Measurements from ENCODE around the gene RBMS2. TPM values are rescaled to one million over a fixed set of nuclear protein-coding genes. Genes with fewer than 3 reads are reported as not detected.

Gene RBMS2
- polyA plus RNA-seq, 1 of the 3 experiments (the other 2 are of a cell fraction): 8.9 TPM

DNA sequence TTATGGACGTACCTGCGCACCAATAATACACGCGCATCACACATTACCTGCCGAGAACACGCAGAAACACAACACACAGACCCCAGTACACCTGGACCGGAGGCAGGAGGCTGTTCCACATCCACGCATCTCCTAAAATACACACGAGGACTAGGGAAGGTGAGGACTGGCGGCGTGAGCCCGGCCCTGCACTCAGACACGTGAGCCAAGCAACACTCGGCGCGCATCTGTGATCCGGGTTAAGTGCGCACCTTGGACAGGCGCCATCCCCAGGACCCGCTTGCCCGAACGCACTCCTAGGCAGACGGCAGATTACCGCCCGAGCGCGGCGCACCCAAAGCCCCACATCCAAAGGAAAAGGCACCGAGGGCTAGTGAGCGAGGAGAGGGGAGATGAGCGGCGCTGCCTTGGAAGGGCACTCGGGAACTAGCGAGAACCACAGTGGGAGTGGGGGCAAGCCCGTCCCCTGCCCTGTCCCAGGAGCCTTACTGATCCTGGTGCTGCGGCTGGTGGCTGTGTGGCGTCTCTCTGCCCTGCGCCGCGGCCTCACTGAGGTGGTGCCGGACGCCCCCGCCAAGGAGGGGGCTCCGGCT, 34.1 kb upstream of the RBMS2 start:
- H3K4me3 ChIP-seq (ENCODE audit: low read depth in 2 of 2, low read length in 1 of 2): peak overlapping the region; percentile 52 to 64
- H2AFZ ChIP-seq (ENCODE audit: low read depth): peak overlapping the region; percentile 88
- H4K20me1 ChIP-seq (ENCODE audit: insufficient read depth): no peaks in the 10 kb centered on the region
- no peaks in the 10 kb centered on the region for H3K9me3 ChIP-seq
- H3K79me2 ChIP-seq (ENCODE audit: insufficient read depth): no peaks in the 10 kb centered on the region
- DNase-seq: no peak
- WGBS (ENCODE audit: low lambda C conversion rate): 35% methylated on average over 37 of the region's 44 CpGs
- H3K9ac ChIP-seq: no peak overlapping the region
- H3K4me2 ChIP-seq: peak overlapping the region; percentile 92
- H3F3A ChIP-seq (replicated peaks; ENCODE audit: insufficient read depth): peaks cover 7% of the 10 kb centered on the region
- CTCF ChIA-PET: interaction anchor here (0.7 to 1.0 kb wide), 3 partner anchors 9 to 171 kb away, joined by 3 to 4 read pairs (median 3); no protein-coding TSS in a partner anchor
- POLR2A ChIA-PET: interaction anchor here (0.5 kb wide), 1 partner anchor 155 kb away, joined by 5 read pairs; no protein-coding TSS in a partner anchor
- no peak overlapping the region; a peak in 1 of 4 replicates for H3K27ac ChIP-seq (ENCODE audit: low read depth in 2 of 2, low read length in 1 of 2)
- H3K27me3 ChIP-seq (ENCODE audit: insufficient read depth): peaks cover 16% of the 10 kb centered on the region; the same call in 1 of the 2 replicates
- no peaks in the 10 kb centered on the region for H3K9me2 ChIP-seq
- H3K36me3 ChIP-seq (replicated peaks in 1 of 2; ENCODE audit: control insufficient read depth in 1 of 2, insufficient read depth in 2 of 2, low read length in 1 of 2): no peaks in the 10 kb centered on the region
- TF ChIP-seq ELF1 (IDR thresholded peaks at IDR 0.05) (no peak), ZBTB33 (IDR thresholded peaks at IDR 0.05; ENCODE audit: borderline replicate concordance, low read depth) (no peak), MXI1 (IDR thresholded peaks at IDR 0.05; ENCODE audit: low read depth, low read length) (no peak), PBX3 (IDR thresholded peaks at IDR 0.05) (no peak), USF2 (IDR thresholded peaks at IDR 0.05; ENCODE audit: borderline replicate concordance, low read depth, low read length) (no peak), TCF12 (IDR thresholded peaks at IDR 0.05) (no peak), CHD2 (IDR thresholded peaks at IDR 0.05; ENCODE audit: low read length, partially characterized antibody) (no peak)
- TF ChIP-seq, protein P1, sequence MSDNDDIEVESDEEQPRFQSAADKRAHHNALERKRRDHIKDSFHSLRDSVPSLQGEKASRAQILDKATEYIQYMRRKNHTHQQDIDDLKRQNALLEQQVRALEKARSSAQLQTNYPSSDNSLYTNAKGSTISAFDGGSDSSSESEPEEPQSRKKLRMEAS (IDR thresholded peaks at IDR 0.05; ENCODE audit: low read depth): no peak
- H3K4me1 ChIP-seq (ENCODE audit: control insufficient read depth in 1 of 2, insufficient read depth in 2 of 2, low read depth in 1 of 2, low read length in 1 of 2): peaks cover 0 to 10% of the 10 kb centered on the region in 2 experiments; a peak in 1 of 4 replicates

GRCh38 chr12:56488041-56488955, 33.3 kb upstream of the RBMS2 start, which contains the start of gene GLS2:
Gene GLS2 (minus strand): TSS chr12:56488161. CDS start chr12:56488118, 43 bp downstream.
- no peak within 1 kb of the TSS for H3K9ac ChIP-seq
- H3K79me2 ChIP-seq (ENCODE audit: insufficient read depth): no peaks in the 10 kb centered on the region
- H3K4me1 ChIP-seq (ENCODE audit: control insufficient read depth in 1 of 2, insufficient read depth in 2 of 2, low read depth in 1 of 2, low read length in 1 of 2): peaks cover 0 to 10% of the 10 kb centered on the region in 2 experiments; a peak in 1 of 4 replicates
- H4K20me1 ChIP-seq (ENCODE audit: insufficient read depth): no peaks in the 10 kb centered on the region
- peak; percentile 95 for DNase-seq
- POLR2A ChIA-PET: interaction anchor here (0.5 to 0.8 kb wide), 2 partner anchors 39 to 156 kb away, joined by 3 to 5 read pairs; partner anchors contain the start of gene TIMELESS
- no peaks in the 10 kb centered on the region for H3K36me3 ChIP-seq (replicated peaks in 1 of 2; ENCODE audit: control insufficient read depth in 1 of 2, insufficient read depth in 2 of 2, low read length in 1 of 2)
- H3K4me2 ChIP-seq: peak within 1 kb of the TSS; percentile 92
- no peak within 1 kb of the TSS; a peak in 1 of 4 replicates for H3K27ac ChIP-seq (ENCODE audit: low read depth in 2 of 2, low read length in 1 of 2)
- CTCF ChIA-PET: interaction anchor here (0.7 to 1.0 kb wide), 4 partner anchors 10 to 172 kb away, joined by 3 to 4 read pairs (median 3); no protein-coding TSS in a partner anchor
- 31% methylated on average over 50 of the region's 59 CpGs for WGBS (ENCODE audit: low lambda C conversion rate)
- no peaks in the 10 kb centered on the region for H3K9me3 ChIP-seq
- no peaks in the 10 kb centered on the region for H3K9me2 ChIP-seq
- TF ChIP-seq CHD2 (IDR thresholded peaks at IDR 0.05; ENCODE audit: low read length, partially characterized antibody): peak; percentile 58
- TF ChIP-seq FOXJ3 (CRISPR knock-in tag; IDR thresholded peaks at IDR 0.05): peak; percentile 28; the same call in 1 of the 2 replicates
- peak; percentile 92 for TF ChIP-seq PBX3 (IDR thresholded peaks at IDR 0.05)
- TF ChIP-seq JUND (IDR thresholded peaks at IDR 0.05): no peak
- TF ChIP-seq MXI1 (IDR thresholded peaks at IDR 0.05; ENCODE audit: low read depth, low read length): peak; percentile 34; the same call in 1 of the 2 replicates
- TF ChIP-seq POLR2AphosphoS5 (IDR thresholded peaks at IDR 0.05; ENCODE audit: low read depth, low read length): no peak
- TF ChIP-seq, protein P1 (IDR thresholded peaks at IDR 0.05; ENCODE audit: low read depth): peak; percentile 99
- TF ChIP-seq ELF1 (IDR thresholded peaks at IDR 0.05): peak; percentile 53
- no peak for TF ChIP-seq SMC3 (IDR thresholded peaks at IDR 0.05; ENCODE audit: low read depth, low read length)
- TF ChIP-seq NRF1 (IDR thresholded peaks at IDR 0.05; ENCODE audit: low read depth, low read length): peak; percentile 39; the same call in 1 of the 2 replicates
- peak within 1 kb of the TSS; percentile 88 for H2AFZ ChIP-seq (ENCODE audit: low read depth)
- H3F3A ChIP-seq (replicated peaks; ENCODE audit: insufficient read depth): peaks cover 7% of the 10 kb centered on the region
- H3K4me3 ChIP-seq (ENCODE audit: low read depth in 2 of 2, low read length in 1 of 2): peak within 1 kb of the TSS; percentile 52 to 64
- peaks cover 16% of the 10 kb centered on the region; the same call in 1 of the 2 replicates for H3K27me3 ChIP-seq (ENCODE audit: insufficient read depth)
